ENCODE data around the gene XRCC3.
A peak's percentile ranks its signal among the peaks of the same experiment; 100 is the strongest.

Gene XRCC3

GRCh38 chr14:103712633-103713247 lies 2.5 kb downstream of the XRCC3 start:
- no peak overlapping the region for H3K18ac ChIP-seq (ENCODE audit: low read length)
- H4K91ac ChIP-seq (ENCODE audit: low read depth, low read length) = no peak overlapping the region
- DNase-seq = no peak
- no peak overlapping the region for H3K27ac ChIP-seq (ENCODE audit: low read depth, low read length)
- H4K8ac ChIP-seq (ENCODE audit: low read depth, low read length) = no peak overlapping the region
- no peak overlapping the region for H3K23ac ChIP-seq (ENCODE audit: low read length)
- H3K79me2 ChIP-seq (ENCODE audit: control insufficient read depth, insufficient read depth, low read length, poor library complexity) = peaks cover 10% of the 10 kb centered on the region
- no peak overlapping the region for H2AFZ ChIP-seq (ENCODE audit: insufficient read depth, low read length, poor library complexity)
- H3K4me1 ChIP-seq (ENCODE audit: control insufficient read depth in 1 of 2, insufficient read depth in 2 of 2, low read length in 2 of 2) = peaks cover 7 to 16% of the 10 kb centered on the region in 2 experiments
- peaks cover 24 to 31% of the 10 kb centered on the region in 2 experiments for H3K36me3 ChIP-seq (ENCODE audit: control insufficient read depth in 1 of 2, insufficient read depth in 2 of 2, low read length in 2 of 2)
- no peak overlapping the region for H3K4me3 ChIP-seq (ENCODE audit: low read depth, low read length)
- no peak overlapping the region for H2AK5ac ChIP-seq (ENCODE audit: low read length)
- no peak overlapping the region for H2BK5ac ChIP-seq (ENCODE audit: low read depth, low read length, poor library complexity)
- H3K79me1 ChIP-seq (ENCODE audit: low read length) = peaks cover 5% of the 10 kb centered on the region
- no peak overlapping the region for H2BK120ac ChIP-seq (ENCODE audit: insufficient read depth, low read length, poor library complexity)
- no peak overlapping the region for H3K4me2 ChIP-seq (ENCODE audit: low read length)
- WGBS (ENCODE audit: extremely low coverage, insufficient coverage, insufficient read length) = no CpG with 5 or more reads among the region's 24 CpGs
- no peak overlapping the region for H3K9ac ChIP-seq (ENCODE audit: low read length)
- no peak overlapping the region for H3K14ac ChIP-seq (ENCODE audit: low read length)
- H4K12ac ChIP-seq (ENCODE audit: low read depth, low read length) = no peak overlapping the region
- no peak overlapping the region for H2BK12ac ChIP-seq (ENCODE audit: low read length)
- no peak overlapping the region for H3K4ac ChIP-seq (ENCODE audit: low read depth, low read length)
- no peaks in the 10 kb centered on the region for H3K27me3 ChIP-seq (ENCODE audit: insufficient read depth, low read length)
- no peaks in the 10 kb centered on the region for H3K9me3 ChIP-seq (ENCODE audit: insufficient read depth, low read depth, low read length)

GRCh38 chr14:103711516-103712431 lies 3.5 kb downstream of the XRCC3 start:
- H3K27ac ChIP-seq (ENCODE audit: low read depth, low read length) = no peak overlapping the region
- H4K8ac ChIP-seq (ENCODE audit: low read depth, low read length) = peak overlapping the region; percentile 2
- H3K79me1 ChIP-seq (ENCODE audit: low read length) = peaks cover 5% of the 10 kb centered on the region
- H3K4ac ChIP-seq (ENCODE audit: low read depth, low read length) = no peak overlapping the region
- no peak for DNase-seq
- H3K23ac ChIP-seq (ENCODE audit: low read length) = no peak overlapping the region
- no peak overlapping the region for H3K4me2 ChIP-seq (ENCODE audit: low read length)
- no peak overlapping the region for H3K9ac ChIP-seq (ENCODE audit: low read length)
- peaks cover 7 to 16% of the 10 kb centered on the region in 2 experiments for H3K4me1 ChIP-seq (ENCODE audit: control insufficient read depth in 1 of 2, insufficient read depth in 2 of 2, low read length in 2 of 2)
- H4K12ac ChIP-seq (ENCODE audit: low read depth, low read length) = no peak overlapping the region
- H3K14ac ChIP-seq (ENCODE audit: low read length) = no peak overlapping the region
- no peak overlapping the region for H2BK5ac ChIP-seq (ENCODE audit: low read depth, low read length, poor library complexity)
- peaks cover 34 to 40% of the 10 kb centered on the region in 2 experiments for H3K36me3 ChIP-seq (ENCODE audit: control insufficient read depth in 1 of 2, insufficient read depth in 2 of 2, low read length in 2 of 2)
- no peak overlapping the region for H2AK5ac ChIP-seq (ENCODE audit: low read length)
- no peak overlapping the region for H2BK120ac ChIP-seq (ENCODE audit: insufficient read depth, low read length, poor library complexity)
- H2BK12ac ChIP-seq (ENCODE audit: low read length) = no peak overlapping the region
- H2AFZ ChIP-seq (ENCODE audit: insufficient read depth, low read length, poor library complexity) = no peak overlapping the region
- H4K91ac ChIP-seq (ENCODE audit: low read depth, low read length) = no peak overlapping the region
- WGBS (ENCODE audit: extremely low coverage, insufficient coverage, insufficient read length) = no CpG with 5 or more reads among the region's 27 CpGs
- no peaks in the 10 kb centered on the region for H3K9me3 ChIP-seq (ENCODE audit: insufficient read depth, low read depth, low read length)
- no peak overlapping the region for H3K4me3 ChIP-seq (ENCODE audit: low read depth, low read length)
- H3K27me3 ChIP-seq (ENCODE audit: insufficient read depth, low read length) = no peaks in the 10 kb centered on the region
- no peak overlapping the region for H3K18ac ChIP-seq (ENCODE audit: low read length)
- H3K79me2 ChIP-seq (ENCODE audit: control insufficient read depth, insufficient read depth, low read length, poor library complexity) = peaks cover 10% of the 10 kb centered on the region

- H4K8ac ChIP-seq (ENCODE audit: low read depth, low read length) = no peak overlapping the region
- no peak overlapping the region for H4K12ac ChIP-seq (ENCODE audit: low read depth, low read length)
- H3K14ac ChIP-seq (ENCODE audit: low read length) = no peak overlapping the region
- WGBS (ENCODE audit: extremely low coverage, insufficient coverage, insufficient read length) = no CpG with 5 or more reads among the region's 9 CpGs
- no peak overlapping the region for H3K27ac ChIP-seq (ENCODE audit: low read depth, low read length)
- H3K4me2 ChIP-seq (ENCODE audit: low read length) = no peak overlapping the region
- H3K4me1 ChIP-seq (ENCODE audit: control insufficient read depth in 1 of 2, insufficient read depth in 2 of 2, low read length in 2 of 2) = peaks cover 4 to 16% of the 10 kb centered on the region in 2 experiments
- no peak overlapping the region for H2BK5ac ChIP-seq (ENCODE audit: low read depth, low read length, poor library complexity)
- H2BK12ac ChIP-seq (ENCODE audit: low read length) = no peak overlapping the region
- no peak overlapping the region for H3K4me3 ChIP-seq (ENCODE audit: low read depth, low read length)
- no peak for DNase-seq
- H3K23ac ChIP-seq (ENCODE audit: low read length) = no peak overlapping the region
- peaks cover 2% of the 10 kb centered on the region for H3K79me1 ChIP-seq (ENCODE audit: low read length)
- H2AFZ ChIP-seq (ENCODE audit: insufficient read depth, low read length, poor library complexity) = no peak overlapping the region
- H3K79me2 ChIP-seq (ENCODE audit: control insufficient read depth, insufficient read depth, low read length, poor library complexity) = peaks cover 4% of the 10 kb centered on the region
- H2AK5ac ChIP-seq (ENCODE audit: low read length) = no peak overlapping the region
- no peaks in the 10 kb centered on the region for H3K9me3 ChIP-seq (ENCODE audit: insufficient read depth, low read depth, low read length)
- H3K9ac ChIP-seq (ENCODE audit: low read length) = no peak overlapping the region
- no peak overlapping the region for H3K4ac ChIP-seq (ENCODE audit: low read depth, low read length)
- H4K91ac ChIP-seq (ENCODE audit: low read depth, low read length) = no peak overlapping the region
- peaks cover 42 to 49% of the 10 kb centered on the region in 2 experiments for H3K36me3 ChIP-seq (ENCODE audit: control insufficient read depth in 1 of 2, insufficient read depth in 2 of 2, low read length in 2 of 2)
- H2BK120ac ChIP-seq (ENCODE audit: insufficient read depth, low read length, poor library complexity) = no peak overlapping the region
- H3K27me3 ChIP-seq (ENCODE audit: insufficient read depth, low read length) = no peaks in the 10 kb centered on the region
- H3K18ac ChIP-seq (ENCODE audit: low read length) = no peak overlapping the region
Measured at GRCh38 chr14:103710771-103711377, 4.4 kb downstream of the XRCC3 start.

GRCh38 chr14:103709814-103710213 lies 5.4 kb downstream of the XRCC3 start:
- peaks cover 4 to 16% of the 10 kb centered on the region in 2 experiments for H3K4me1 ChIP-seq (ENCODE audit: control insufficient read depth in 1 of 2, insufficient read depth in 2 of 2, low read length in 2 of 2)
- no peaks in the 10 kb centered on the region for H3K79me2 ChIP-seq (ENCODE audit: control insufficient read depth, insufficient read depth, low read length, poor library complexity)
- no peak overlapping the region for H4K8ac ChIP-seq (ENCODE audit: low read depth, low read length)
- no peaks in the 10 kb centered on the region for H3K9me3 ChIP-seq (ENCODE audit: insufficient read depth, low read depth, low read length)
- H3K4ac ChIP-seq (ENCODE audit: low read depth, low read length) = no peak overlapping the region
- no peak overlapping the region for H3K9ac ChIP-seq (ENCODE audit: low read length)
- no peak overlapping the region for H3K23ac ChIP-seq (ENCODE audit: low read length)
- no peak overlapping the region for H2AK5ac ChIP-seq (ENCODE audit: low read length)
- no peak overlapping the region for H2BK120ac ChIP-seq (ENCODE audit: insufficient read depth, low read length, poor library complexity)
- H3K79me1 ChIP-seq (ENCODE audit: low read length) = no peaks in the 10 kb centered on the region
- H3K27me3 ChIP-seq (ENCODE audit: insufficient read depth, low read length) = no peaks in the 10 kb centered on the region
- no peak overlapping the region for H4K12ac ChIP-seq (ENCODE audit: low read depth, low read length)
- H3K14ac ChIP-seq (ENCODE audit: low read length) = no peak overlapping the region
- no peak overlapping the region for H2BK12ac ChIP-seq (ENCODE audit: low read length)
- no CpG with 5 or more reads among the region's 15 CpGs for WGBS (ENCODE audit: extremely low coverage, insufficient coverage, insufficient read length)
- no peak overlapping the region for H2BK5ac ChIP-seq (ENCODE audit: low read depth, low read length, poor library complexity)
- H2AFZ ChIP-seq (ENCODE audit: insufficient read depth, low read length, poor library complexity) = no peak overlapping the region
- H3K36me3 ChIP-seq (ENCODE audit: control insufficient read depth in 1 of 2, insufficient read depth in 2 of 2, low read length in 2 of 2) = peaks cover 53 to 59% of the 10 kb centered on the region in 2 experiments
- H3K4me2 ChIP-seq (ENCODE audit: low read length) = no peak overlapping the region
- no peak overlapping the region for H3K4me3 ChIP-seq (ENCODE audit: low read depth, low read length)
- H3K27ac ChIP-seq (ENCODE audit: low read depth, low read length) = no peak overlapping the region
- no peak overlapping the region for H3K18ac ChIP-seq (ENCODE audit: low read length)
- no peak overlapping the region for H4K91ac ChIP-seq (ENCODE audit: low read depth, low read length)
- no peak for DNase-seq
